Myometrial cell (primary cell): ENCODE measurements around the gene SMIM10. TPM values are rescaled to one million over a fixed set of nuclear protein-coding genes. Genes with fewer than 3 reads are reported as not detected.

Experiments
- total RNA-seq: library from RNA; depleted of rRNA; stranded (reverse); fragments of >200 nt; gene quantifications from 2 replicates; pipeline ENCODE4 v1.2.3, GENCODE V29; 2015

SMIM10 gene
- total RNA-seq, result 6.1 and 10.5 TPM in 2 replicates

DNA sequence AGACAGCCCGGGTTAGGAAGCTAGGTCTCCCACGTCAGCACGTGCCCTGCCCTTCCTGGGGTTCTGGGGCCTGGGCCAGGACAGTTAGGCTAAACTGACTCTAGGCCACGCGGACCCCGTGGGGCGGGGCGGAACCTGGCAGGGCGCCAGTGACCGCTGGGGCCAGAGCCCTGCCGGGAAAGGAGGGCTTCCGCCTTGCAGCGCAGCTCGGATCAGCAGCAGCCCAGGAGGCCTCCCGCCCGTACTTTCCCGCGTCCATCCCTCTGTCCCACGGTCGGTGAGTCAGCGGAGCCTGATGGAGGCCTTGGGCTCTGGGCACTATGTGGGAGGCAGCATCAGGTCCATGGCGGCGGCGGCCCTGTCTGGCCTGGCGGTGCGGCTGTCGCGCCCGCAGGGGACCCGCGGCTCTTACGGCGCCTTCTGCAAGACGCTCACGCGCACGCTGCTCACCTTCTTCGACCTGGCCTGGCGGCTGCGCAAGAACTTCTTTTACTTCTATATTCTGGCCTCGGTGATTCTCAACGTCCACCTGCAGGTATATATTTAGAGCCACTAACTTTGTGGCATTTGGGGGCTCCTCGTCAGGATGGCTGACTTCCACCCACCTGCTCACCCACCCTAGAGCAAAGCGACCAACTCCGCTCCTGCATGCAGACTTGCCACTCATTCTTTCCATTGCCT lies at the start of gene SMIM10:
Gene SMIM10, plus strand, starts transcription at position 191 of the 681 bp plus-strand sequence. Its CDS starts 105 bp downstream, at position 296.

Other genes starting within 250 kb of the SMIM10 start
- gene PABIR2, start 193.8 kb upstream of the SMIM10 start, total RNA-seq, result 7.2 and 9.4 TPM in 2 replicates
- gene MOSPD1, start 75.7 kb upstream of the SMIM10 start, total RNA-seq, result 31.7 and 46.4 TPM in 2 replicates
- gene RTL8B, start 31.6 kb downstream of the SMIM10 start, total RNA-seq, result 19.0 and 20.8 TPM in 2 replicates
- gene RTL8C, start 41.4 kb downstream of the SMIM10 start, total RNA-seq, result 173 and 180 TPM in 2 replicates
- 24.8 and 47.5 TPM in 2 replicates for gene RTL8A, start 61.1 kb downstream of the SMIM10 start, total RNA-seq
- gene SMIM10L2B, start 107.7 kb downstream of the SMIM10 start, total RNA-seq, result 1.2 and 1.4 TPM in 2 replicates
- not detected in 2 replicates for gene ETDB, start 129.5 kb downstream of the SMIM10 start, total RNA-seq
- gene CT55, start 180.4 kb downstream of the SMIM10 start, total RNA-seq, result not detected in 2 replicates